GM12892 (cell line): ENCODE data around the gene LRRC74B.

Experiments
- POLR2A ChIP-seq: IDR thresholded peaks from 2 replicates; pipeline ENCODE4 v1.6.1; 2011; ENCODE audit warnings: low read depth, low read length, control low read depth
- POLR2AphosphoS5 ChIP-seq: IDR thresholded peaks from 2 replicates; pipeline ENCODE4 v1.6.1; 2011; ENCODE audit warnings: low read depth, low read length, control low read depth
- TAF1 ChIP-seq: IDR thresholded peaks from 2 replicates; pipeline ENCODE4 v1.6.1; 2011; ENCODE audit warnings: low read depth, mild to moderate bottlenecking, control low read depth, low read length, borderline replicate concordance

- TF ChIP-seq POLR2A (no peak), TAF1 (no peak), POLR2AphosphoS5 (no peak)
These were observed 54.6 kb downstream of the LRRC74B start for GRCh38 chr22:21100149-21101032.
